T-cell (primary cell): Measurements from ENCODE around the gene BMP8B. TPM values are rescaled to one million over a fixed set of nuclear protein-coding genes. Genes with fewer than 3 reads are reported as not detected.
"Not testable (repeated sequence)": the region's sequence is repeated elsewhere in the genome, so short reads cannot be mapped to it uniquely, and the experiment has no call there.

ENCODE experiments used
- ATAC-seq, 4 experiments: fragments of 200-7000 bp in 3 of 4; fragments of 150-1000 bp in 1 of 4; cut with Tn5 transposase; replicated peaks in 1 of 4; 1 replicate in 3 of 4; 2 replicates in 1 of 4; pipeline ENCODE4 v1.10.0; 2021; ENCODE audit warnings: moderate library complexity in 3 of 4, mild to moderate bottlenecking in 2 of 4, moderate number of reproducible peaks in 1 of 4
- CTCF ChIA-PET, 2 donors: fragments of 300-600 bp; sonication (Branson Sonifier 250); formaldehyde crosslinking; loops; one replicate each; lab custom pipeline; 2022; ENCODE audit warnings: antibody characterized with exemption in 2 of 2; lab: Charles Lee
- POLR2A ChIA-PET, 2 donors: fragments of 300-600 bp; sonication (Branson Sonifier 250); formaldehyde crosslinking; loops; one replicate each; lab custom pipeline; 2022; ENCODE audit warnings: antibody characterized with exemption in 2 of 2; lab: Charles Lee
- DNase-seq, 35 experiments: peaks; one replicate each; pipeline versions ENCODE4 v3.0.0 to v3.0.0-alpha.2; 2013 to 2023
- H3K27ac ChIP-seq: one replicate; pipeline ENCODE4 v1.5.1; 2013; ENCODE audit warnings: low read length
- H3K27me3 ChIP-seq, 2 experiments: replicated peaks in 1 of 2; 1 replicate in 1 of 2; 2 replicates in 1 of 2; pipeline versions ENCODE4 v1.6.1 to v1.7.0; 2013; ENCODE audit warnings: low read length in 1 of 2, mixed read lengths in 1 of 2; ENCODE audit not compliant: control insufficient read depth in 2 of 2, insufficient read depth in 2 of 2; ENCODE audit errors: extremely low read depth in 1 of 2
- H3K36me3 ChIP-seq, 2 donors: 1 replicate in 1 of 2; 2 replicates in 1 of 2; pipeline versions ENCODE4 v1.6.1 to v1.7.0; 2013; ENCODE audit warnings: low read length in 1 of 2; ENCODE audit not compliant: control insufficient read depth in 2 of 2, insufficient read depth in 1 of 2; ENCODE audit errors: extremely low read depth in 1 of 2
- H3K4me1 ChIP-seq, 2 experiments: 1 replicate in 1 of 2; 2 replicates in 1 of 2; pipeline versions ENCODE4 v1.6.1 to v1.7.0; 2013; ENCODE audit warnings: low read length in 2 of 2, mixed read lengths in 1 of 2; ENCODE audit not compliant: insufficient read depth in 2 of 2, control insufficient read depth in 1 of 2; ENCODE audit errors: extremely low read depth in 1 of 2
- H3K4me3 ChIP-seq, 2 donors: 1 replicate in 1 of 2; 2 replicates in 1 of 2; pipeline versions ENCODE4 v1.5.1 to v1.7.0; 2013; ENCODE audit warnings: mild to moderate bottlenecking in 2 of 2, low read length in 1 of 2, moderate library complexity in 1 of 2; ENCODE audit not compliant: control insufficient read depth in 1 of 2; ENCODE audit errors: extremely low read depth in 1 of 2
- H3K9me3 ChIP-seq: 2 replicates; pipeline ENCODE4 v1.7.0; 2013
- H3K27ac Mint-ChIP-seq, 2 donors: one replicate each; pipeline ENCODE4 v1.8.0; 2020 to 2021; ENCODE audit warnings: mild to moderate bottlenecking in 2 of 2, mixed read lengths in 2 of 2
- H3K27me3 Mint-ChIP-seq, 2 donors: one replicate each; pipeline ENCODE4 v1.8.0; 2021 to 2022; ENCODE audit warnings: mixed read lengths in 2 of 2
- H3K36me3 Mint-ChIP-seq: one replicate; pipeline ENCODE4 v1.8.0; 2021; ENCODE audit warnings: mixed read lengths
- H3K4me1 Mint-ChIP-seq, 3 donors: one replicate each; pipeline ENCODE4 v1.8.0; 2020 to 2022; ENCODE audit warnings: mixed read lengths in 3 of 3, mild to moderate bottlenecking in 1 of 3
- H3K4me3 Mint-ChIP-seq, 3 donors: one replicate each; pipeline ENCODE4 v1.8.0; 2020 to 2022; ENCODE audit warnings: mild to moderate bottlenecking in 3 of 3, mixed read lengths in 3 of 3, moderate library complexity in 3 of 3
- H3K9me3 Mint-ChIP-seq, 3 donors: one replicate each; pipeline ENCODE4 v1.8.0; 2020 to 2022; ENCODE audit warnings: mixed read lengths in 3 of 3
- WGBS: methylation state at CpG from one replicate; pipeline ENCODE4 v1.1.5; 2013; ENCODE audit warnings: missing lambda C conversion rate; ENCODE audit not compliant: insufficient coverage; 5-methylcytosine and 5-hydroxymethylcytosine counted together
- total RNA-seq, 35 experiments: library from RNA in 6 of 35; stranded (reverse) in 6 of 35; fragments of 120-200 nt in 1 of 35; gene quantifications; one replicate each; pipeline versions ENCODE4 v1.2.1 to v1.2.4 and lab custom pipeline; 2013 to 2026

BMP8B gene
- total RNA-seq, 5 donors from 2014 or later (not counting 1 experiment from before 2014, with no cell fraction given): 0.33 to 1.3 (median 0.76) TPM

- peak overlapping the region in 1 of 2 donors; percentile 23 for H3K4me3 ChIP-seq
- not testable (repeated sequence) for H3K36me3 ChIP-seq
Measured at GRCh38 chr1:39817091-39817932, 28.6 kb upstream of the BMP8B start.

GRCh38 chr1:39816415-39817090, 27.9 kb upstream of the BMP8B start:
- Mint-ChIP-seq H3K36me3 (no peaks in the 10 kb centered on the region), H3K9me3 (no peaks in the 10 kb centered on the region), H3K27me3 (peaks cover 13 to 21% of the 10 kb centered on the region in 2 donors), H3K27ac (no peak overlapping the region), H3K4me1 (peaks cover 5 to 17% (median 10%) of the 10 kb centered on the region in 3 donors), H3K4me3 (peak overlapping the region; percentile 67 to 83 (median 78))
- Histone ChIP-seq H3K4me1 (peaks cover 0 to 17% of the 10 kb centered on the region in 2 experiments), H3K4me3 (peak overlapping the region in 1 of 2 donors; percentile 23), H3K27ac (no peak overlapping the region), H3K36me3 (no peaks in the 10 kb centered on the region), H3K27me3 (peaks cover 0 to 48% of the 10 kb centered on the region in 2 experiments), H3K9me3 (no peaks in the 10 kb centered on the region)
- ChIA-PET POLR2A (no interaction called here), CTCF (interaction anchor here in 1 of 2 donors (1.6 to 2.2 kb wide), 2 partner anchors 29 to 86 kb away, joined by 10 to 11 read pairs; partner anchors contain the start of gene MYCL)
- ATAC-seq: peak; percentile 71 to 74 (median 72)
- DNase-seq: peak in 33 of 35 experiments; percentile 11 to 76 (median 44)
- 8% methylated on average over 4 of the region's 11 CpGs for WGBS

More at GRCh38 chr1:39817091-39817932, 28.6 kb upstream of the BMP8B start:
- not testable (repeated sequence) for H3K9me3 ChIP-seq, H3K36me3 Mint-ChIP-seq, H3K9me3 Mint-ChIP-seq
- CTCF ChIA-PET: interaction anchor here (0.6 to 2.2 kb wide), 9 partner anchors 19 to 929 kb away, joined by 3 to 11 read pairs (median 3); partner anchors contain the start of gene MYCL (in 1 of the 2)
- Mint-ChIP-seq H3K27ac (peak overlapping the region; percentile 87 to 92), H3K4me1 (peaks cover 5 to 17% (median 10%) of the 10 kb centered on the region in 3 donors), H3K27me3 (peaks cover 16 to 24% of the 10 kb centered on the region in 2 donors), H3K4me3 (peak overlapping the region; percentile 67 to 83 (median 78))
- POLR2A ChIA-PET: interaction anchor here in 1 of 2 donors (0.5 to 0.6 kb wide), 2 partner anchors 84 to 122 kb away, joined by 3 read pairs; partner anchors contain the start of gene MYCL
- ATAC-seq (peak; percentile 84 to 94 (median 87)), DNase-seq (peak; percentile 42 to 78 (median 59))
- peaks cover 0 to 17% of the 10 kb centered on the region in 2 experiments for H3K4me1 ChIP-seq
- H3K27ac ChIP-seq: peak overlapping the region; percentile 54
- H3K27me3 ChIP-seq: peaks cover 0 to 48% of the 10 kb centered on the region in 2 experiments
- 41% methylated on average over 15 of the region's 24 CpGs for WGBS

- Mint-ChIP-seq H3K4me3 (no peak overlapping the region), H3K27me3 (peaks cover 12 to 13% of the 10 kb centered on the region in 2 donors), H3K36me3 (peaks cover 3% of the 10 kb centered on the region), H3K9me3 (no peaks in the 10 kb centered on the region), H3K27ac (no peak overlapping the region), H3K4me1 (peaks cover 5 to 17% (median 10%) of the 10 kb centered on the region in 3 donors)
- H3K9me3 ChIP-seq: no peaks in the 10 kb centered on the region
- peaks cover 0 to 20% of the 10 kb centered on the region in 2 experiments for H3K27me3 ChIP-seq
- ChIA-PET POLR2A (no interaction called here), CTCF (no interaction called here)
- ATAC-seq: no peak
- H3K27ac ChIP-seq: no peak overlapping the region
- H3K36me3 ChIP-seq: no peaks in the 10 kb centered on the region
- DNase-seq: no peak
- H3K4me3 ChIP-seq: no peak overlapping the region
- WGBS: 83% methylated on average over 1 of the region's 3 CpGs
- peaks cover 0 to 12% of the 10 kb centered on the region in 2 experiments for H3K4me1 ChIP-seq
Measured at GRCh38 chr1:39812913-39813312, 24.2 kb upstream of the BMP8B start.

GRCh38 chr1:39808784-39809517, 20.3 kb upstream of the BMP8B start:
- Mint-ChIP-seq H3K27ac (no peak overlapping the region), H3K9me3 (peaks cover 3 to 8% (median 4%) of the 10 kb centered on the region in 3 donors), H3K36me3 (peaks cover 12% of the 10 kb centered on the region), H3K27me3 (peaks cover 0 to 3% of the 10 kb centered on the region in 2 donors), H3K4me1 (no peaks in the 10 kb centered on the region), H3K4me3 (no peak overlapping the region)
- no CpG with 5 or more reads among the region's 8 CpGs for WGBS
- no peak overlapping the region for H3K4me3 ChIP-seq
- no peaks in the 10 kb centered on the region for H3K36me3 ChIP-seq
- ChIA-PET CTCF (no interaction called here), POLR2A (no interaction called here)
- DNase-seq (no peak), ATAC-seq (no peak)
- H3K27me3 ChIP-seq: no peaks in the 10 kb centered on the region
- H3K27ac ChIP-seq: no peak overlapping the region
- H3K9me3 ChIP-seq: no peaks in the 10 kb centered on the region
- no peaks in the 10 kb centered on the region for H3K4me1 ChIP-seq

GRCh38 chr1:39805385-39805784, 16.7 kb upstream of the BMP8B start:
- Histone ChIP-seq H3K27ac (no peak overlapping the region), H3K4me3 (no peak overlapping the region), H3K9me3 (no peaks in the 10 kb centered on the region), H3K36me3 (no peaks in the 10 kb centered on the region), H3K27me3 (no peaks in the 10 kb centered on the region), H3K4me1 (no peaks in the 10 kb centered on the region)
- no peaks in the 10 kb centered on the region for H3K27me3 Mint-ChIP-seq
- no peak for DNase-seq
- peaks cover 0 to under 1% (median 0%) of the 10 kb centered on the region in 3 donors for H3K4me1 Mint-ChIP-seq
- no CpG with 5 or more reads among the region's 2 CpGs for WGBS
- ChIA-PET CTCF (no interaction called here), POLR2A (no interaction called here)
- peaks cover 3 to 8% (median 4%) of the 10 kb centered on the region in 3 donors for H3K9me3 Mint-ChIP-seq
- H3K36me3 Mint-ChIP-seq: peaks cover 12% of the 10 kb centered on the region
- H3K4me3 Mint-ChIP-seq: no peak overlapping the region
- ATAC-seq: no peak
- no peak overlapping the region for H3K27ac Mint-ChIP-seq
